K562 (cell line): ENCODE results near the gene FHL5. TPM values are rescaled to one million over a fixed set of nuclear protein-coding genes. Genes with fewer than 3 reads are reported as not detected.

ENCODE experiments used
- ATAC-seq: fragments of 200-7000 bp; cut with Tn5 transposase; 3 replicates; pipeline ENCODE4 v1.9.1; 2020; ENCODE audit warnings: moderate library complexity
- BruUV-seq: library from RNA; stranded (reverse); fragments of 400-500 nt; replicated peaks from 2 replicates; lab custom pipeline; 2021; lab: Mats Ljungman, UMichigan
- CTCF ChIA-PET: fragments of 300-600 bp; formaldehyde crosslinking; extraction: SDS; loops from one replicate; lab custom pipeline; 2021; ENCODE audit warnings: low intra/inter-chr PET ratio; lab: Yijun Ruan, JAX
- POLR2A ChIA-PET: fragments of 300-600, 350-650 bp; sonication (Branson Sonifier 250); formaldehyde crosslinking; extraction: SDS; loops from one replicate; lab custom pipeline; 2021; ENCODE audit warnings: antibody characterized with exemption, inconsistent platforms; lab: Yijun Ruan, JAX
- DNase-seq, 4 experiments: peaks; one replicate each; pipeline versions ENCODE4 v3.0.0 to v3.0.0-alpha.2; 2011 to 2018; ENCODE audit warnings: low spot score in 3 of 4, mixed read lengths in 3 of 4; ENCODE audit errors: extremely low read depth in 1 of 4
- FAIRE-seq: peaks from 2 replicates; lab custom pipeline; 2011; peaks lifted over from hg19 to GRCh38; lab: Jason Lieb, UNC
- H2AFZ ChIP-seq: 2 replicates; pipeline ENCODE4 v1.6.0; 2011; ENCODE audit warnings: low read depth, low read length, control low read depth, inconsistent platforms
- H3K27ac ChIP-seq: fragments of 200-600 bp; 3 replicates; pipeline ENCODE4 v1.8.0; 2011; ENCODE audit warnings: low read depth, mild to moderate bottlenecking, control low read depth, inconsistent platforms, low read length, moderate library complexity, mixed read lengths; ENCODE audit errors: extremely low read depth
- H3K27me3 ChIP-seq, 2 experiments: fragments of 300-600 bp in 1 of 2; 2 replicates in 1 of 2; 3 replicates in 1 of 2; pipeline versions ENCODE4 v1.6.0 to v1.8.0; 2011; ENCODE audit warnings: inconsistent platforms in 2 of 2, low read length in 2 of 2, mild to moderate bottlenecking in 1 of 2, mixed read lengths in 1 of 2, moderate library complexity in 1 of 2; ENCODE audit not compliant: control insufficient read depth in 2 of 2, insufficient read depth in 2 of 2
- H3K36me3 ChIP-seq: fragments of 300-600 bp; 3 replicates; pipeline ENCODE4 v1.8.0; 2011; ENCODE audit warnings: mild to moderate bottlenecking, low read length, inconsistent platforms; ENCODE audit not compliant: control insufficient read depth, insufficient read depth
- H3K4me1 ChIP-seq, 2 experiments: fragments of 200-600 bp in 1 of 2; replicated peaks in 1 of 2; 2 replicates in 1 of 2; 3 replicates in 1 of 2; pipeline versions ENCODE4 v1.5.1 to v1.8.0; 2011; ENCODE audit warnings: inconsistent platforms in 2 of 2, low read length in 2 of 2, mild to moderate bottlenecking in 1 of 2, mixed read lengths in 1 of 2, moderate library complexity in 1 of 2; ENCODE audit not compliant: control insufficient read depth in 2 of 2, insufficient read depth in 2 of 2
- H3K4me2 ChIP-seq: 2 replicates; pipeline ENCODE4 v1.6.1; 2011; ENCODE audit warnings: low read length, control low read depth, inconsistent platforms, mixed read lengths; ENCODE audit not compliant: insufficient read depth
- H3K4me3 ChIP-seq: fragments of 200-600 bp; sonication (generic), shearing (Covaris generic); 2 replicates; pipeline ENCODE4 v1.5.1; 2016; ENCODE audit warnings: control low read depth, inconsistent platforms
- H3K79me2 ChIP-seq: fragments of 200-600 bp; 3 replicates; pipeline ENCODE4 v1.8.0; 2011; ENCODE audit warnings: low read length, inconsistent platforms; ENCODE audit not compliant: control insufficient read depth, insufficient read depth
- H3K9ac ChIP-seq, 2 experiments: 2 replicates each; pipeline versions ENCODE4 v1.6.0 to v1.6.1; 2011; ENCODE audit warnings: low read depth in 2 of 2, low read length in 2 of 2, control low read depth in 1 of 2, inconsistent platforms in 1 of 2, mild to moderate bottlenecking in 1 of 2, mixed read lengths in 1 of 2; ENCODE audit not compliant: insufficient read depth in 1 of 2
- H3K9me1 ChIP-seq: one replicate; pipeline ENCODE4 v1.6.0; 2011; ENCODE audit warnings: inconsistent platforms, mild to moderate bottlenecking, low read length, moderate library complexity; ENCODE audit not compliant: control insufficient read depth, insufficient read depth
- H3K9me3 ChIP-seq: replicated peaks from 2 replicates; pipeline ENCODE4 v1.5.1; 2011; ENCODE audit warnings: low read depth, low read length, inconsistent platforms; ENCODE audit not compliant: control insufficient read depth, insufficient read depth
- H4K20me1 ChIP-seq: replicated peaks from 2 replicates; pipeline ENCODE4 v1.6.1; 2011; ENCODE audit warnings: low read length, inconsistent platforms, mixed read lengths; ENCODE audit not compliant: control insufficient read depth, insufficient read depth
- HOXB6 ChIP-seq: fragments of 250-450 bp; sonication (Bioruptor Pico); IDR thresholded peaks from 2 replicates; pipeline ENCODE4 v1.5.1; 2022; ENCODE audit warnings: mild to moderate bottlenecking, borderline replicate concordance
- IRF9 ChIP-seq: fragments of 450-650 bp; IDR thresholded peaks from 2 replicates; pipeline ENCODE4 v1.6.1; 2016; ENCODE audit warnings: missing biosample characterization, missing genetic modification characterization
- NEUROD1 ChIP-seq: fragments of 150-350 bp; IDR thresholded peaks from 2 replicates; pipeline ENCODE4 v1.6.1; 2014; ENCODE audit warnings: borderline replicate concordance, low read length, low read depth; ENCODE audit not compliant: partially characterized antibody
- ZBTB49 ChIP-seq: sonication (generic); formaldehyde crosslinking; IDR thresholded peaks from 2 replicates; pipeline ENCODE4 v1.8.0; 2022; ENCODE audit warnings: missing genetic modification reagents, mild to moderate bottlenecking, borderline replicate concordance
- ZBTB5 ChIP-seq: fragments of 450-650 bp; IDR thresholded peaks from 2 replicates; pipeline ENCODE4 v1.6.1; 2017; ENCODE audit warnings: antibody characterized with exemption
- ZBTB9 ChIP-seq: fragments of 450-650 bp; formaldehyde crosslinking; IDR thresholded peaks from 2 replicates; pipeline ENCODE4 v1.4.0; 2020; ENCODE audit warnings: mild to moderate bottlenecking, moderate library complexity
- ZHX1 ChIP-seq: fragments of 150-350 bp; conservative IDR thresholded peaks from 2 replicates; pipeline ENCODE4 v1.6.1; 2014; ENCODE audit warnings: low read length
- WGBS: fragments of 100-300 bp; shearing (Covaris generic); methylation state at CpG from one replicate; pipeline ENCODE4 v1.1.6; 2016; ENCODE audit warnings: low coverage, mixed read lengths; ENCODE audit not compliant: insufficient coverage; ENCODE audit errors: missing lambda C conversion rate; 5-methylcytosine and 5-hydroxymethylcytosine counted together
- in situ Hi-C: fragments of 300-500 bp; cut with MboI; formaldehyde crosslinking; loops from 4 replicates; pipeline ENCODE4 v1.15.0; 2018; ENCODE audit warnings: inconsistent platforms, mixed read lengths
- intact Hi-C: fragments of 100-400 bp; cut with micrococcal nuclease; formaldehyde crosslinking; loops from 2 replicates; pipeline ENCODE4 v1.14.2; 2022
- polyA plus RNA-seq, 8 experiments: library from polyadenylated mRNA; depleted of rRNA in 4 of 8; stranded (reverse) in 5 of 8; unstranded in 3 of 8; fragments of >200 nt; fragmentation: Nextera tagmentation in 2 of 8; fragmentation: Illumina TruSeq in 1 of 8; extraction: Ambion mirVana in 2 of 8; extraction: Trizol in 1 of 8; gene quantifications; 2 replicates each; pipeline versions ENCODE4 v1.2.1 to v1.2.3, GENCODE V29; 2011 to 2014; ENCODE audit warnings: inconsistent platforms in 1 of 8, missing spikeins in 1 of 8
- total RNA-seq, 7 experiments: library from RNA; depleted of rRNA in 6 of 7; stranded (reverse); fragments of >200 nt in 6 of 7; fragmentation: Illumina TruSeq in 2 of 7; extraction: Trizol in 2 of 7; gene quantifications; 2 replicates each; pipeline versions ENCODE4 v1.2.1 to v1.2.3, GENCODE V29; 2011 to 2021; ENCODE audit warnings: low replicate concordance in 1 of 7

FHL5 gene
- total and polyA plus RNA-seq, 9 of the 15 experiments (the other 6 are each of a cell fraction or from before 2014, with no cell fraction given): not detected

GRCh38 chr6:96532399-96532798 is 30.5 kb upstream of the FHL5 start:
- H3K4me1 ChIP-seq: no peaks in the 10 kb centered on the region
- POLR2A ChIA-PET: no interaction called here

More at GRCh38 chr6:96532399-96532798, 30.5 kb upstream of the FHL5 start:
- Histone ChIP-seq H3K79me2 (no peaks in the 10 kb centered on the region), H3K4me3 (no peak overlapping the region), H3K9ac (no peak overlapping the region), H3K4me2 (no peak overlapping the region), H3K27ac (no peak overlapping the region), H3K9me3 (no peaks in the 10 kb centered on the region), H3K36me3 (peaks cover 54% of the 10 kb centered on the region), H4K20me1 (no peaks in the 10 kb centered on the region), H3K9me1 (no peaks in the 10 kb centered on the region), H2AFZ (no peak overlapping the region), H3K27me3 (no peaks in the 10 kb centered on the region)
- no peak for FAIRE-seq
- no peak for ATAC-seq
- WGBS: 100% methylated on average over 1 of the region's 1 CpG
- CTCF ChIA-PET: no interaction called here
- in situ Hi-C loops: no loop called here
- intact Hi-C loops: no loop called here
- no peak for DNase-seq
- no peak for TF ChIP-seq NEUROD1
- TF ChIP-seq ZBTB49 (CRISPR knock-in tag): no peak
- TF ChIP-seq IRF9 (tag): no peak
- no peak for TF ChIP-seq HOXB6
- TF ChIP-seq ZHX1: no peak
- no peak for TF ChIP-seq ZBTB5
- TF ChIP-seq ZBTB9: no peak
- no TSS peak for BruUV-seq
